AG10803 (cell line): Measurements from ENCODE around the gene HS1BP3.

Source experiments
- DNase-seq: peaks from one replicate; pipeline ENCODE4 v3.0.0; 2010; ENCODE audit warnings: low read depth
- H3K4me3 ChIP-seq: 2 replicates; pipeline ENCODE4 v1.5.1; 2011; ENCODE audit warnings: mild to moderate bottlenecking, low read length, control low read depth
- TF ChIP-seq, protein P1 (sequence below): conservative IDR thresholded peaks from 2 replicates; pipeline ENCODE4 v1.5.1; 2011; ENCODE audit warnings: mild to moderate bottlenecking, low read length, control low read depth, inconsistent platforms

Gene HS1BP3

DNA sequence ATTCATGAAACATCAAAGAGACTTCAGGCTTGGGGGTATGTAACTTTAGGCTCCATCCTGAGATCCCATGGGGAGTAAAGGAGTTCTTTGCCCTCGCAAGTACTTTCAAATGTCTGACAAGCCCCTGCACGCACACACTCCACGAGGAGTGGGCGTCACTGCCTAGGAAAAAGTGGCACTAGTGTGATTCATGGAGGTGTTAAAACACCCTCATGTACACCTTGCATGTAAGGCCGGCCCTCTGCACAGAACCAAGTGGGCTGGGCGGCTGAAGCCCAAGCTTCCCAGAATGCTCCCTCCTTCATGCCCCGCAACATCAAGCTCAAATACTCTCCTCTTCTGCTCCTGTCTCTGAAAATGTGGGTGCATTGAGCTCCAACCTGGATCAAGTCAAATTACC is 7.8 kb downstream of the HS1BP3 start:
- H3K4me3 ChIP-seq, result no peak overlapping the region
- TF ChIP-seq, protein P1, sequence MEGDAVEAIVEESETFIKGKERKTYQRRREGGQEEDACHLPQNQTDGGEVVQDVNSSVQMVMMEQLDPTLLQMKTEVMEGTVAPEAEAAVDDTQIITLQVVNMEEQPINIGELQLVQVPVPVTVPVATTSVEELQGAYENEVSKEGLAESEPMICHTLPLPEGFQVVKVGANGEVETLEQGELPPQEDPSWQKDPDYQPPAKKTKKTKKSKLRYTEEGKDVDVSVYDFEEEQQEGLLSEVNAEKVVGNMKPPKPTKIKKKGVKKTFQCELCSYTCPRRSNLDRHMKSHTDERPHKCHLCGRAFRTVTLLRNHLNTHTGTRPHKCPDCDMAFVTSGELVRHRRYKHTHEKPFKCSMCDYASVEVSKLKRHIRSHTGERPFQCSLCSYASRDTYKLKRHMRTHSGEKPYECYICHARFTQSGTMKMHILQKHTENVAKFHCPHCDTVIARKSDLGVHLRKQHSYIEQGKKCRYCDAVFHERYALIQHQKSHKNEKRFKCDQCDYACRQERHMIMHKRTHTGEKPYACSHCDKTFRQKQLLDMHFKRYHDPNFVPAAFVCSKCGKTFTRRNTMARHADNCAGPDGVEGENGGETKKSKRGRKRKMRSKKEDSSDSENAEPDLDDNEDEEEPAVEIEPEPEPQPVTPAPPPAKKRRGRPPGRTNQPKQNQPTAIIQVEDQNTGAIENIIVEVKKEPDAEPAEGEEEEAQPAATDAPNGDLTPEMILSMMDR, result no peak
- DNase-seq, result no peak

DNA sequence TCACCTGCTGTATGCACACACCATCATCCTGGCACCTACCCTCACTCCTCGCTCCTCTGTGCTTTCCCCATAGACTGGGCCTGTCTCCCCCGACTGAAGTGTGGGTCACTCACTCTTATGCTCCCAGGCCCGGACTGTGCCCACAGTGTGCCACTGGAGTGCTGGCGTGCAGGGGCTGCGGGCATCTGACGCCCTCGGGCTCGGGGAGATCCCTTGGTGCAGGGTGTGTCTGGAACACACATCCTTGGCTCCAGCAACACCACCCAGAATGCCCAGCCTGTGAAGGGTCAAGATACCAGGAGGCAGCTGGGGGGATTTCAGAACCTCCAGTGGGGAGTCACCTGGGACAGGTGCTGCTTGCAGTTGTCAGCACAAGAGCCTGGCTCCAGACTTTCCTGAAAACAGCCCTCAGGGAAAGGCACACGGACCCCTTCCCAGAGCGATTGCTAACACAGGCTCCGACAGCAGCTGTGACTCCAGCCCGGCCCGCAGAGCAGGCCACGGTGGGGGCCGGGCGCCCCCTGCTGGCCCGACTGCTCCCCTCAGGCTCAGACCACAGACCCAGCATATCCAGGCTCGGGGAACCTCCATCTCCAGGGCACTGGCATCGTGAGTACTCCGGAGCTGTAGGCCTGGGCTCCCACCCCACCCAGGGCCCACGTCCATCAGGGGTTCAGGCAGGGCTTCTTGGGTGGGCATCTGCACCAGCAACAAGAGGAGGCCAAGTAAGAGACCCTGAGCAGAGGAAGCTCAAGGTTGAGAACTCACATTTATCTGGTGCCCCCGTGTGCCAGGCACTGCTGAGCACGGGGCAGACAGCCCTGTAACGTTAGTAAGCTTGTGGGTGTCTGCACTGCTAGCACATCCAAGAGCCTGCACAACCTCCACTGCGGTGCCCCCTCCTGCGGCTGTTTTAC is 8.6 kb downstream of the HS1BP3 start:
- TF ChIP-seq, protein P1, result peak; percentile 88
- peak; percentile 53 for DNase-seq
- H3K4me3 ChIP-seq, result no peak overlapping the region

DNA sequence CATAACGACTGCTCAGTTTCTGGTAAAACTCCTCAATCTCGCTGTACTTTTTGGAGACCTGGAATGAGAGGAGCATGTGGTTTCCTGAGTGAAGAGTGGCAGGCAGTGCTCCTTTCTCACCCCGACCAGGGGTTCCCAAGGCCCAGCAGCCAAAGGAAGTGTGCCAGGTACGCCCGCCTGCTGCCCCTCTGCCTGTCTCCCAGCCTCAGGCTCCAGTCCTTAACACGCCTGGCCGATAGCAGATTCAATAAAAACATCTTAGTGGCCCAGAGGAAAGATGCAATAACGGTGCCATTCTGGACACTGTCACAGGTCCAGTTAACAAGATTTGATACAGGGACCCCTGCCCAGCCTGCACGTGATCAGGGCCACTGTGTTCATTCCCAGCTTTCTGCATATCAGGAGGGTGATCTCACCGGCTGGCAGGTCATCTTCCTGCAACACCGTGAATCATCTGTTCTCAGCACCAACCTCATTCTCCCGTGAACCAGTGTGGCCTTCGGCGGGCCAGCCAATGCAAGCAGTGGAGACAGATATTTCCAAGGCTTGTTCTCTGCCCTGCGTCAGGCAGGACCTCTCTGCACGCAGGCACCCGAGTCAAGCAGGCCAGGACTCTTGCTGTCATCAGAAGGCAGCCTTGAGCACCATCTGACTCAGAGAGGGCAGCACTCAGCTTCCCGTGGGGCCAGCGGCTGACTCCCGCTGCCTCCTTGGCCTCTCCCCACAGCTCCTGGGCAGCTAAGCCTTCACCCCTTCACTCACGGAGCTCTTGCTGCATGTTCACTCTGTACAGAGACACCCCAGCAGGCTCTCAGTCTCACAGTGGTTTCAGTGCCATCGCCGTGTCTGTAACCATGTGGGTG is 9.5 kb downstream of the HS1BP3 start:
- peak; percentile 64 for DNase-seq
- no peak overlapping the region for H3K4me3 ChIP-seq
- TF ChIP-seq, protein P1, result no peak

DNA sequence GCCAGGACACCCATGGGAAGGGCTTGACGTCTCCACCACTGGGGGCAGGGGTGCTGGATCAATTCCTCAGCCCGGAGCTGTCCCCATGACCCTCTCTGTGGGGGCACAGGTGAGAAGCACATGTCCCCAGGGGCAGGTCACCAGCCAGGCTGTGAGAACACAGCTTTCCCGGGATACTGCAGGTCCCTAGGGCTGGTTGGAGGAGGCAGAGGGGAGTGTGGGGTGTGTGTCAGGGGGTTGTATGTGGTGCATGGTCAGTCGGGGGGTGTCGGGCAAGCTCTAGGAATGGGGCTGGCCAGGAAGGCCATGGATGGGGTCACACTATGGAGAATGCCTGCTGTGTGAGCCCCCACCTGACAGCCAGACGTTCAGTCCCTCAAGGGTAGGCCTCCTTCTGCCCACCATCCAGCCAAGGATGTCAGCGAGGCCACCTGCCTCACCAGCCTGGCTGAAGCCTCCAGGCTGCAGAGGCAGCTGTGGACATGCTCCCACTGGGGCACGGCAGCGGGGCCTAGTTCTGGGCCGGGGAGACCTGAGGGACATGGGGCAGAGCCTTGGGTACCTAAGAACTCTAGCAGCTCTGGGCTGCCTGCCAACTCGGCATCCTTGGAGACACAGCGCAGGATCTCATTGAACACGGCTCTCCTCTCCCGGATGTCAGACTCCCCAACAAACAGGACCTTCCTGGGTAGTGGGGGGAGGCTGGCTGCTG is 10.3 kb downstream of the HS1BP3 start:
- DNase-seq, result no peak
- no peak overlapping the region for H3K4me3 ChIP-seq
- TF ChIP-seq, protein P1, result no peak

DNA sequence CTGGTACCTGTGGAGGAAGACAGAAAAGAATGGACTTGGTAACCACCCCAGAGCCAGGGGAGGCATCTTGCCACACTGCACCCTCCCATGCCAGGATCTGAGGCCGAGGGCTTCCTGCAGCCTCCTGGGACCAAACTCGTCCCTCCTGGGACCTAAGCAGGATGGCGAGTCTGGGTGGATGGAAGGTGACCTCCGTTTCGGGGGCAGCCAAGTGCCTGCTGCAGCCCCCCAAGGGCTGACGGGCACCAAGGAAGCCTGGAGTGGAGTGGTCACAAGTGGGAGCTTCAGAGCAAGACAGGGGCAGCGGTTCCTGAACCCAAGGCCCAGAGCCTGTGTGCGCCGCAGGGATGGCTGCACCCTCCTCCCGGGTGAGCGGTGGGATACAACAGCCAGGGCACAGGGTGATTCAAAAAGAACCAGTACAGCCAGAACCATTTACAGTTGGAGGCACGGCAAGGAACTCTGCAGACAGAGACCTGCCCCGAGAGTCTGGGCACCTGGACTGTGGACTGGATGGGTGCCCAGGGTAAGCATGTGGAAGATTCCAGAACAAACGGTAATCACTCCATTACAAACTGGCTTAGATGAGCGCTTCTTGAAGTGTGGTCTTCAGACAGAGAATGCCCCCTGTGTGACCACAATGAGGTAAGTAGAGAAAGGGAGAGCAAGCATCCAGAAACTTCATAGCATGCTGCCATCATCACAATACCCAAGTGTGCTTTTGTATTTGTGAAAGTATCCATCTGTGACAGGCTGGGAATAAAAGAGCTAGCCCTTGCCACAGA is 12.1 kb downstream of the HS1BP3 start:
- H3K4me3 ChIP-seq, result no peak overlapping the region
- no peak for DNase-seq
- TF ChIP-seq, protein P1, result no peak

- no peak overlapping the region for H3K4me3 ChIP-seq
- no peak for DNase-seq
Measured at GRCh38 chr2:20638014-20638413, 12.9 kb downstream of the HS1BP3 start.

More at GRCh38 chr2:20638014-20638413, 12.9 kb downstream of the HS1BP3 start:
- TF ChIP-seq, protein P1, result no peak
